B cell (primary cell): ENCODE results near the gene GSTA4. TPM values are rescaled to one million over a fixed set of nuclear protein-coding genes. Genes with fewer than 3 reads are reported as not detected.

Experiments used
- ATAC-seq: fragments of 200-7000 bp; cut with Tn5 transposase; one replicate; pipeline ENCODE4 v1.10.0; 2021; ENCODE audit warnings: low read depth, mild to moderate bottlenecking, moderate number of reproducible peaks, moderate library complexity
- CTCF ChIA-PET: fragments of 350-600 bp; sonication (Branson Sonifier 250); formaldehyde crosslinking; loops from one replicate; lab custom pipeline; 2021; ENCODE audit warnings: antibody characterized with exemption, inconsistent platforms; lab: Charles Lee
- POLR2A ChIA-PET: fragments of 350-600 bp; sonication (Branson Sonifier 250); formaldehyde crosslinking; loops from one replicate; lab custom pipeline; 2021; ENCODE audit warnings: antibody characterized with exemption; lab: Charles Lee
- DNase-seq: peaks from one replicate; pipeline ENCODE4 v3.0.0; 2013
- H2AFZ ChIP-seq: 2 replicates; pipeline ENCODE4 v1.6.1; 2012; ENCODE audit warnings: mild to moderate bottlenecking, low read depth, low read length; ENCODE audit not compliant: insufficient read depth, poor library complexity, severe bottlenecking
- H3K27ac ChIP-seq, 2 donors: 1 replicate in 1 of 2; 2 replicates in 1 of 2; pipeline ENCODE4 v1.5.1; 2012 to 2013; ENCODE audit warnings: low read length in 2 of 2, mild to moderate bottlenecking in 2 of 2, moderate library complexity in 1 of 2
- H3K27me3 ChIP-seq, 4 experiments: fragments of 200-600 bp in 1 of 4; sonication (generic) in 1 of 4; replicated peaks in 1 of 4; 1 replicate in 2 of 4; 2 replicates in 2 of 4; pipeline versions ENCODE4 v1.6.1 to v1.7.0; 2013 to 2016; ENCODE audit warnings: low read length in 3 of 4, mild to moderate bottlenecking in 2 of 4, mixed read lengths in 1 of 4, moderate library complexity in 1 of 4; ENCODE audit not compliant: insufficient read depth in 4 of 4, control insufficient read depth in 3 of 4; ENCODE audit errors: control extremely low read depth in 1 of 4
- H3K36me3 ChIP-seq, 2 experiments: replicated peaks in 1 of 2; 1 replicate in 1 of 2; 2 replicates in 1 of 2; pipeline versions ENCODE4 v1.6.1 to v1.7.1; 2013; ENCODE audit warnings: low read length in 1 of 2; ENCODE audit not compliant: insufficient read depth in 2 of 2, control insufficient read depth in 1 of 2; ENCODE audit errors: control extremely low read depth in 1 of 2, extremely low read depth in 1 of 2
- H3K4me1 ChIP-seq, 2 donors: fragments of 200-600 bp in 1 of 2; sonication (generic) in 1 of 2; 1 replicate in 1 of 2; 2 replicates in 1 of 2; pipeline versions ENCODE4 v1.5.1 to v1.6.1; 2013 to 2017; ENCODE audit warnings: low read length in 2 of 2; ENCODE audit not compliant: control insufficient read depth in 2 of 2, insufficient read depth in 2 of 2
- H3K4me2 ChIP-seq: replicated peaks from 2 replicates; pipeline ENCODE3; 2012; ENCODE audit warnings: mild to moderate bottlenecking, low read depth, low read length; ENCODE audit not compliant: poor library complexity, severe bottlenecking
- H3K4me3 ChIP-seq, 5 experiments: fragments of 200-600 bp in 1 of 5; sonication (generic) in 1 of 5; 1 replicate in 3 of 5; 2 replicates in 2 of 5; pipeline versions ENCODE4 v1.5.1 to v1.7.0; 2011 to 2016; ENCODE audit warnings: low read length in 4 of 5, mild to moderate bottlenecking in 4 of 5, low read depth in 2 of 5, control low read depth in 1 of 5, moderate library complexity in 1 of 5; ENCODE audit not compliant: insufficient read depth in 1 of 5; ENCODE audit errors: control extremely low read depth in 1 of 5, extremely low read depth in 1 of 5
- H3K79me2 ChIP-seq: fragments of 200-600 bp; sonication (generic); one replicate; pipeline ENCODE4 v1.6.0; 2016; ENCODE audit warnings: low read length; ENCODE audit not compliant: control insufficient read depth, insufficient read depth
- H3K9ac ChIP-seq: fragments of 200-600 bp; sonication (generic); 2 replicates; pipeline ENCODE4 v1.6.1; 2017; ENCODE audit warnings: mild to moderate bottlenecking, low read length, moderate library complexity
- H3K9me3 ChIP-seq, 3 donors: one replicate each; pipeline versions ENCODE4 v1.6.1 to v1.7.1; 2013; ENCODE audit warnings: low read length in 2 of 3; ENCODE audit not compliant: control insufficient read depth in 2 of 3, insufficient read depth in 1 of 3; ENCODE audit errors: control extremely low read depth in 1 of 3
- H4K20me1 ChIP-seq: 2 replicates; pipeline ENCODE4 v1.6.0; 2012; ENCODE audit warnings: mild to moderate bottlenecking, low read length; ENCODE audit not compliant: insufficient read depth, control insufficient read depth, poor library complexity, severe bottlenecking
- H3K27ac Mint-ChIP-seq: one replicate; pipeline ENCODE4 v1.8.0; 2021; ENCODE audit warnings: mixed read lengths
- H3K27me3 Mint-ChIP-seq: one replicate; pipeline ENCODE4 v1.8.0; 2021; ENCODE audit warnings: mixed read lengths
- H3K4me1 Mint-ChIP-seq: one replicate; pipeline ENCODE4 v1.8.0; 2021; ENCODE audit warnings: mixed read lengths
- H3K4me3 Mint-ChIP-seq: one replicate; pipeline ENCODE4 v1.8.0; 2021; ENCODE audit warnings: mixed read lengths
- H3K9me3 Mint-ChIP-seq: one replicate; pipeline ENCODE4 v1.8.0; 2022; ENCODE audit warnings: mixed read lengths; ENCODE audit not compliant: insufficient read depth
- CTCF ChIP-seq: fragments of 200-600 bp; IDR thresholded peaks from one replicate; pipeline ENCODE4 v1.8.0; 2022; ENCODE audit warnings: antibody characterized with exemption, mild to moderate bottlenecking
- EZH2 ChIP-seq: IDR thresholded peaks from 2 replicates; pipeline ENCODE4 v1.6.1; 2012; ENCODE audit warnings: borderline replicate concordance, low read depth, mild to moderate bottlenecking, moderate library complexity, low read length; ENCODE audit not compliant: insufficient read depth, poor library complexity, severe bottlenecking
- WGBS: methylation state at CpG from one replicate; pipeline ENCODE4 v1.1.5; 2013; ENCODE audit warnings: missing lambda C conversion rate; ENCODE audit not compliant: insufficient coverage; 5-methylcytosine and 5-hydroxymethylcytosine counted together
- intact Hi-C: fragments of 100-400 bp; cut with micrococcal nuclease; formaldehyde crosslinking; loops from one replicate; pipeline ENCODE4 v1.10.0; 2022
- polyA plus RNA-seq: library from polyadenylated mRNA; depleted of rRNA; stranded (reverse); fragments of >200 nt; gene quantifications from 2 replicates; pipeline ENCODE4 v1.2.3, GENCODE V29; 2012
- total RNA-seq, 2 donors: library from RNA; stranded (reverse); fragments of 120-200 nt in 1 of 2; gene quantifications; 1 replicate in 1 of 2; 2 replicates in 1 of 2; pipeline versions ENCODE4 v1.2.3 to v1.2.4, GENCODE V29; 2013 to 2022

Gene GSTA4
- total and polyA plus RNA-seq, 2 donors (not counting 1 experiment from before 2014, with no cell fraction given) = 1.7 to 4.9 TPM

- H3K9me3 ChIP-seq = no peaks in the 10 kb centered on the region
- no peak overlapping the region for H2AFZ ChIP-seq
- no peaks in the 10 kb centered on the region for H3K79me2 ChIP-seq
- TF ChIP-seq EZH2 = no peak
- TF ChIP-seq CTCF = no peak
- Mint-ChIP-seq H3K9me3 (no peaks in the 10 kb centered on the region), H3K4me3 (no peak overlapping the region), H3K27ac (no peak overlapping the region), H3K4me1 (no peaks in the 10 kb centered on the region), H3K27me3 (no peaks in the 10 kb centered on the region)
- H3K36me3 ChIP-seq = peaks cover 14 to 82% of the 10 kb centered on the region in 2 experiments
- no peak overlapping the region for H3K9ac ChIP-seq
- no peak overlapping the region for H3K27ac ChIP-seq
- CTCF ChIA-PET = no interaction called here
- no peak overlapping the region for H3K4me2 ChIP-seq
- H3K27me3 ChIP-seq = no peaks in the 10 kb centered on the region
- POLR2A ChIA-PET = no interaction called here
- DNase-seq (no peak), ATAC-seq (no peak)
- intact Hi-C loops = no loop called here
- H4K20me1 ChIP-seq = no peaks in the 10 kb centered on the region
- H3K4me3 ChIP-seq = no peak overlapping the region
- H3K4me1 ChIP-seq = no peaks in the 10 kb centered on the region
These were observed 19.0 kb upstream of the GSTA4 start for GRCh38 chr6:53014063-53014462.

GRCh38 chr6:53011979-53012378 is 16.9 kb upstream of the GSTA4 start:
- ChIA-PET CTCF (no interaction called here), POLR2A (no interaction called here)
- no peaks in the 10 kb centered on the region for H3K79me2 ChIP-seq
- H4K20me1 ChIP-seq = no peaks in the 10 kb centered on the region
- Mint-ChIP-seq H3K4me3 (no peak overlapping the region), H3K27me3 (no peaks in the 10 kb centered on the region), H3K4me1 (no peaks in the 10 kb centered on the region), H3K27ac (no peak overlapping the region), H3K9me3 (no peaks in the 10 kb centered on the region)
- no peak for TF ChIP-seq EZH2
- TF ChIP-seq CTCF = no peak
- H2AFZ ChIP-seq = no peak overlapping the region
- H3K4me3 ChIP-seq = no peak overlapping the region
- DNase-seq (no peak), ATAC-seq (no peak)
- no peak overlapping the region for H3K27ac ChIP-seq
- H3K4me2 ChIP-seq = no peak overlapping the region
- intact Hi-C loops = no loop called here
- H3K27me3 ChIP-seq = no peaks in the 10 kb centered on the region
- H3K36me3 ChIP-seq = peaks cover 4 to 75% of the 10 kb centered on the region in 2 experiments
- WGBS = 100% methylated on average over 1 of the region's 1 CpG
- H3K9ac ChIP-seq = no peak overlapping the region
- no peaks in the 10 kb centered on the region for H3K4me1 ChIP-seq
- no peaks in the 10 kb centered on the region for H3K9me3 ChIP-seq
